Hepatocyte (in vitro differentiated cells): ENCODE data around the gene VOPP1.

Experiments
- EZH2phosphoT487 ChIP-seq: fragments of 200-600 bp; sonication (generic); IDR thresholded peaks from one replicate; pipeline ENCODE4 v1.6.1; 2018; ENCODE audit warnings: antibody characterized with exemption, mild to moderate bottlenecking, low read depth, moderate library complexity; ENCODE audit not compliant: unreplicated experiment, severe bottlenecking
- TF ChIP-seq, protein P1 (sequence below): fragments of 200-600 bp; sonication (generic); IDR thresholded peaks from 2 replicates; pipeline ENCODE4 v1.5.1; 2016; ENCODE audit warnings: antibody characterized with exemption, mild to moderate bottlenecking; ENCODE audit not compliant: poor library complexity

DNA sequence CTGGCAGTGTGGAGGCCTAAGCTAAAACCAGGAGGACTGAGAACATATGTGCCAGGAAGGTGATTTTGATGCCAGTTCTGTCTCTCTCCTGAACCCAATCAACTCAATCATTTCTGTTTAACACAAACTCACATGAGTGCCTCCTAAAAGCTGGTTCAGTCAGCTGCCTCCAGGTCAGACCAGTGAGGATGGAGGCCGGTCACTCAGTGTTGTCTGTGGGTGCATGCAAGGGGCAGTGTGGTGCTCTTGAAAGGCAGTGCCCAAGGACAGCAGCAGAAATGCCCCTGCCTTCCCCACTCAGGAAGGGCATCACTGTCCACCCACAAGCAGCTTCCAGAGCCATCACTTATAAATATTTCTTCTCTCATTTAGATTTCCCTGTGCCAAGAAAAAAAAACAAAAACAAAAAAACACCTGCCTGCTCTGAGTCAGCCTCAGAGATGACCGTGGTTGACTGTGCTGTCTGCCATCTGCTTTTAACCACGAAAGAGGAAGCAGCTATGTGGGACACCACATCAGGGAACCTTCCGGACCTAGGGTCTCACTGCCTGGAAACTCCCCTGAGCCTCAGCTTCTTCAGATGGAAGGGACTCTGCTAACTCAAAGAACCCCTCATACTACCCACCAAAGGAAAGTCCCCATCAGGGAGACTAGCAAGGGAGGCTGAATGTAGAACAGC, 39.1 kb downstream of the VOPP1 start:
- TF ChIP-seq, protein P1, sequence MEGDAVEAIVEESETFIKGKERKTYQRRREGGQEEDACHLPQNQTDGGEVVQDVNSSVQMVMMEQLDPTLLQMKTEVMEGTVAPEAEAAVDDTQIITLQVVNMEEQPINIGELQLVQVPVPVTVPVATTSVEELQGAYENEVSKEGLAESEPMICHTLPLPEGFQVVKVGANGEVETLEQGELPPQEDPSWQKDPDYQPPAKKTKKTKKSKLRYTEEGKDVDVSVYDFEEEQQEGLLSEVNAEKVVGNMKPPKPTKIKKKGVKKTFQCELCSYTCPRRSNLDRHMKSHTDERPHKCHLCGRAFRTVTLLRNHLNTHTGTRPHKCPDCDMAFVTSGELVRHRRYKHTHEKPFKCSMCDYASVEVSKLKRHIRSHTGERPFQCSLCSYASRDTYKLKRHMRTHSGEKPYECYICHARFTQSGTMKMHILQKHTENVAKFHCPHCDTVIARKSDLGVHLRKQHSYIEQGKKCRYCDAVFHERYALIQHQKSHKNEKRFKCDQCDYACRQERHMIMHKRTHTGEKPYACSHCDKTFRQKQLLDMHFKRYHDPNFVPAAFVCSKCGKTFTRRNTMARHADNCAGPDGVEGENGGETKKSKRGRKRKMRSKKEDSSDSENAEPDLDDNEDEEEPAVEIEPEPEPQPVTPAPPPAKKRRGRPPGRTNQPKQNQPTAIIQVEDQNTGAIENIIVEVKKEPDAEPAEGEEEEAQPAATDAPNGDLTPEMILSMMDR: no peak
- no peak for TF ChIP-seq EZH2phosphoT487
